Measurements from ENCODE around the gene PFN4. TPM values are rescaled to one million over a fixed set of nuclear protein-coding genes. Genes with fewer than 3 reads are reported as not detected.

PFN4 gene
- total and polyA plus RNA-seq, 9 of the 15 experiments (the other 6 are each of a cell fraction or from before 2014, with no cell fraction given) = 0.07 to 0.54 (median 0.31) TPM; not detected in 2

- no peak; the same call in 1 of the 2 replicates for TF ChIP-seq ZBTB40 (IDR thresholded peaks at IDR 0.05)
- TF ChIP-seq ZBTB40 (CRISPR knock-in tag; IDR thresholded peaks at IDR 0.05) = no peak
- peak; percentile 22; the same call in 1 of the 2 replicates for TF ChIP-seq TSHZ1 (CRISPR knock-in tag; IDR thresholded peaks at IDR 0.05)
- no peak for TF ChIP-seq ZNF512 (tag; IDR thresholded peaks at IDR 0.05)
- TF ChIP-seq ZKSCAN8 (CRISPR knock-in tag; IDR thresholded peaks at IDR 0.05) = no peak
- no peak for TF ChIP-seq SNRNP70 (optimal IDR thresholded peaks at IDR 0.05; ENCODE audit: low read depth, low read length)
- TF ChIP-seq ZFP30 (CRISPR knock-in tag; IDR thresholded peaks at IDR 0.05; ENCODE audit: borderline replicate concordance) = no peak
- TF ChIP-seq ZNF830 (CRISPR knock-in tag; IDR thresholded peaks at IDR 0.05) = 0 out of 2 replicates have a peak, but pooled peaks have one; percentile 42
- peak; percentile 52 for TF ChIP-seq MITF (IDR thresholded peaks at IDR 0.05)
- TF ChIP-seq CGGBP1 (CRISPR knock-in tag; IDR thresholded peaks at IDR 0.05) = no peak; the same call in 1 of the 2 replicates
Measured at GRCh38 chr2:24084386-24085199, 38.5 kb downstream of the PFN4 start, which contains the start of gene TP53I3 (continued).
